CD4-positive, alpha-beta T cell treated with Interleukin-17A for 4 hours (primary cell): ENCODE results near the gene PGLYRP1.

Experiments
- DNase-seq: peaks from one replicate; pipeline ENCODE4 v3.0.0-alpha.2; 2020; ENCODE audit warnings: mixed read lengths

Gene PGLYRP1

GRCh38 chr19:46022431-46023310 lies at the start of gene PGLYRP1:
Gene PGLYRP1, minus strand, starts transcription at chr19:46023053. Its CDS starts 32 bp downstream, at chr19:46023021.
- DNase-seq, result no peak

GRCh38 chr19:46069806-46070341 lies 47.0 kb upstream of the PGLYRP1 start:
- no peak for DNase-seq

- DNase-seq, result no peak
These were observed 45.7 kb upstream of the PGLYRP1 start for GRCh38 chr19:46068345-46069258.

- no peak for DNase-seq
These were observed 44.8 kb upstream of the PGLYRP1 start for GRCh38 chr19:46067691-46068090.

GRCh38 chr19:46066471-46066870 lies 43.6 kb upstream of the PGLYRP1 start:
- DNase-seq, result no peak

GRCh38 chr19:46065486-46066071 lies 42.7 kb upstream of the PGLYRP1 start:
- DNase-seq, result no peak

- DNase-seq, result no peak
These were observed 40.3 kb upstream of the PGLYRP1 start for GRCh38 chr19:46063201-46063600.

- no peak for DNase-seq
These were observed 37.2 kb upstream of the PGLYRP1 start for GRCh38 chr19:46060012-46060411.

GRCh38 chr19:46058778-46059177 lies 35.9 kb upstream of the PGLYRP1 start:
- no peak for DNase-seq

GRCh38 chr19:46056536-46056935 lies 33.7 kb upstream of the PGLYRP1 start:
- DNase-seq, result no peak

- DNase-seq, result no peak
These were observed 30.0 kb upstream of the PGLYRP1 start for GRCh38 chr19:46052896-46053295.

GRCh38 chr19:46049597-46049996 lies 26.7 kb upstream of the PGLYRP1 start:
- DNase-seq, result no peak

GRCh38 chr19:46043519-46043918 lies 20.7 kb upstream of the PGLYRP1 start:
- no peak for DNase-seq

GRCh38 chr19:46042252-46042883 lies 19.5 kb upstream of the PGLYRP1 start:
- no peak for DNase-seq

- no peak for DNase-seq
These were observed 18.2 kb upstream of the PGLYRP1 start, which contains the start of gene IGFL4 for GRCh38 chr19:46040952-46041500. Gene IGFL4, minus strand, starts transcription at chr19:46041002. Its CDS starts 40 bp downstream, at chr19:46040962.

GRCh38 chr19:46040125-46040524 lies 17.3 kb upstream of the PGLYRP1 start:
- no peak for DNase-seq

- DNase-seq, result no peak
These were observed 13.9 kb upstream of the PGLYRP1 start for GRCh38 chr19:46036744-46037128.

- DNase-seq, result no peak
These were observed 13.3 kb upstream of the PGLYRP1 start for GRCh38 chr19:46035986-46036743.

- DNase-seq, result no peak
These were observed 12.7 kb upstream of the PGLYRP1 start for GRCh38 chr19:46035546-46035945.

GRCh38 chr19:46033401-46033800 lies 10.5 kb upstream of the PGLYRP1 start:
- DNase-seq, result no peak

GRCh38 chr19:46032597-46033025 lies 9.8 kb upstream of the PGLYRP1 start:
- no peak for DNase-seq
